ENCODE measurements around the gene ABCC3. TPM values are rescaled to one million over a fixed set of nuclear protein-coding genes. Genes with fewer than 3 reads are reported as not detected.

Gene ABCC3
- total and polyA plus RNA-seq, 2 donors (not counting 3 experiments of a cell fraction or from before 2014, with no cell fraction given), result 1.1 to 2.6 TPM

DNA sequence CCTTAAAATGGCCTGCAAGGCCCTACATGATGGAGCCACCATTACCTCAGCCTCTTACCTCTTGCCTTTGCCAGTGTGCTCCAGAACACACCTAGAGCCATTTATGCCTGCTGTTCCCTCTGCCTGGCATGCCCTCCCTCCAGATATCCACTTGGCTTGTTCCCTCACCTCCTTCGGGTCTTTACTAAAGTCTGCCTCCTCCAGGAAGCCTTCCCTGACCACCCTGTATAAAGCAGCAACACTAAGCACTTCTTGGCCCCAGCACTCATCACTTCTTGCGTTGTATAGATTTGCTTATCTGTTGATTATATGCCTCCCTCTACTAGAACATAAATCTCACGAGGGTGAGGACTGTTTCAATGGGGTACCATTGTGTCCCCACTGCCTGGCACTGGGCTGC is 47.8 kb downstream of the ABCC3 start:
- Histone ChIP-seq H4K20me1 (replicated peaks; ENCODE audit: control insufficient read depth, extremely low read depth, insufficient read depth, low read length) (no peaks in the 10 kb centered on the region), H3K4me3 (replicated peaks in 1 of 3; ENCODE audit: insufficient read depth in 1 of 3, low read depth in 1 of 3, low read length in 3 of 3) (no peak overlapping the region), H3K9ac (replicated peaks; ENCODE audit: extremely low read depth, insufficient read depth, low read length) (no peak overlapping the region), H3K27ac (ENCODE audit: insufficient read depth, low read depth, low read length) (no peak overlapping the region), H3K9me1 (replicated peaks; ENCODE audit: control insufficient read depth, extremely low read depth, insufficient read depth, low read length) (no peaks in the 10 kb centered on the region), H3K79me2 (ENCODE audit: control insufficient read depth, insufficient read depth, low read length) (no peaks in the 10 kb centered on the region), H3K36me3 (ENCODE audit: control insufficient read depth in 2 of 2, extremely low read depth in 1 of 2, insufficient read depth in 2 of 2, low read length in 2 of 2) (no peaks in the 10 kb centered on the region), H2AFZ (ENCODE audit: low read depth, low read length) (no peak overlapping the region), H3K4me2 (ENCODE audit: insufficient read depth, low read length) (no peak overlapping the region), H3K9me3 (replicated peaks; ENCODE audit: control insufficient read depth, insufficient read depth, low read length) (no peaks in the 10 kb centered on the region), H3K27me3 (ENCODE audit: control insufficient read depth in 2 of 2, insufficient read depth in 2 of 2, low read length in 2 of 2) (no peaks in the 10 kb centered on the region), H3K4me1 (ENCODE audit: control insufficient read depth, extremely low read depth, insufficient read depth, low read length) (peaks cover 3% of the 10 kb centered on the region)
- intact Hi-C loops (cut with micrococcal nuclease), result no loop called here
- dilution Hi-C loops (cut with MboI; ENCODE audit: extremely low pct_ligation_motif_present, low sequenced_read_pairs), result no loop called here
- FAIRE-seq (no peak), DNase-seq (ENCODE audit: low read depth, low spot score) (no peak)
- no TSS peak for BruUV-seq (replicated peaks)
- ChIA-PET POLR2A (no interaction called here), CTCF (interaction anchor here (1.5 to 7.9 kb wide), 6 partner anchors 13 to 133 kb away, joined by 5 to 105 read pairs (median 16); no protein-coding TSS in a partner anchor)
- TF ChIP-seq POLR2A (IDR thresholded peaks at IDR 0.05; ENCODE audit: low read depth, low read length) (no peak), GATA2 (IDR thresholded peaks at IDR 0.05; ENCODE audit: insufficient read depth, insufficient read length, low read depth, low read length) (no peak), FOS (IDR thresholded peaks at IDR 0.05; ENCODE audit: borderline replicate concordance, insufficient read depth, low read length) (no peak), MYC (IDR thresholded peaks at IDR 0.05; ENCODE audit: low read depth, low read length) (no peak), POLR2AphosphoS5 (IDR thresholded peaks at IDR 0.05; ENCODE audit: insufficient read depth, low read depth, low read length) (no peak), EZH2 (IDR thresholded peaks at IDR 0.05; ENCODE audit: borderline replicate concordance, low read depth, low read length, severe bottlenecking) (no peak), JUN (IDR thresholded peaks at IDR 0.05; ENCODE audit: borderline replicate concordance, insufficient read depth, insufficient read length, low read depth) (no peak)
- TF ChIP-seq, protein P1, sequence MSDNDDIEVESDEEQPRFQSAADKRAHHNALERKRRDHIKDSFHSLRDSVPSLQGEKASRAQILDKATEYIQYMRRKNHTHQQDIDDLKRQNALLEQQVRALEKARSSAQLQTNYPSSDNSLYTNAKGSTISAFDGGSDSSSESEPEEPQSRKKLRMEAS (IDR thresholded peaks at IDR 0.05; ENCODE audit: insufficient read depth, insufficient read length), result no peak
- TF ChIP-seq, protein P2, sequence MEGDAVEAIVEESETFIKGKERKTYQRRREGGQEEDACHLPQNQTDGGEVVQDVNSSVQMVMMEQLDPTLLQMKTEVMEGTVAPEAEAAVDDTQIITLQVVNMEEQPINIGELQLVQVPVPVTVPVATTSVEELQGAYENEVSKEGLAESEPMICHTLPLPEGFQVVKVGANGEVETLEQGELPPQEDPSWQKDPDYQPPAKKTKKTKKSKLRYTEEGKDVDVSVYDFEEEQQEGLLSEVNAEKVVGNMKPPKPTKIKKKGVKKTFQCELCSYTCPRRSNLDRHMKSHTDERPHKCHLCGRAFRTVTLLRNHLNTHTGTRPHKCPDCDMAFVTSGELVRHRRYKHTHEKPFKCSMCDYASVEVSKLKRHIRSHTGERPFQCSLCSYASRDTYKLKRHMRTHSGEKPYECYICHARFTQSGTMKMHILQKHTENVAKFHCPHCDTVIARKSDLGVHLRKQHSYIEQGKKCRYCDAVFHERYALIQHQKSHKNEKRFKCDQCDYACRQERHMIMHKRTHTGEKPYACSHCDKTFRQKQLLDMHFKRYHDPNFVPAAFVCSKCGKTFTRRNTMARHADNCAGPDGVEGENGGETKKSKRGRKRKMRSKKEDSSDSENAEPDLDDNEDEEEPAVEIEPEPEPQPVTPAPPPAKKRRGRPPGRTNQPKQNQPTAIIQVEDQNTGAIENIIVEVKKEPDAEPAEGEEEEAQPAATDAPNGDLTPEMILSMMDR (IDR thresholded peaks at IDR 0.05; ENCODE audit: extremely low read depth in 1 of 2, insufficient read depth in 1 of 2, low read depth in 1 of 2, low read length in 2 of 2), result no peak

All from endothelial cell of umbilical vein (primary cell).